PFSK-1 (cell line): ENCODE data around the gene NAP1L1.

ENCODE experiments used
- FOXP2 ChIP-seq: optimal IDR thresholded peaks from 2 replicates; pipeline ENCODE3; 2011; ENCODE audit warnings: borderline replicate concordance, control low read depth, inconsistent platforms; ENCODE audit not compliant: insufficient read depth; ENCODE audit errors: extremely low read length, extremely low read depth
- POLR2AphosphoS5 ChIP-seq: IDR thresholded peaks from 2 replicates; pipeline ENCODE4 v1.6.1; 2012; ENCODE audit warnings: low read depth, mild to moderate bottlenecking, control low read depth, low read length, moderate library complexity
- REST ChIP-seq, 2 experiments: IDR thresholded peaks; 2 replicates each; pipeline versions ENCODE4 v1.6.1 to v1.8.0; 2011 to 2012; ENCODE audit warnings: low read depth in 2 of 2, low read length in 2 of 2, control low read depth in 1 of 2, inconsistent platforms in 1 of 2, mild to moderate bottlenecking in 1 of 2, moderate library complexity in 1 of 2; ENCODE audit not compliant: insufficient read depth in 1 of 2
- SIN3A ChIP-seq: IDR thresholded peaks from 2 replicates; pipeline ENCODE4 v1.6.1; 2012; ENCODE audit warnings: mild to moderate bottlenecking, low read length, moderate library complexity, borderline replicate concordance; ENCODE audit not compliant: insufficient read depth
- TAF1 ChIP-seq: IDR thresholded peaks from 2 replicates; pipeline ENCODE4 v1.6.1; 2012; ENCODE audit warnings: low read length, control low read depth, borderline replicate concordance; ENCODE audit not compliant: insufficient read depth

GRCh38 chr12:76074701-76075336 lies 9.7 kb downstream of the NAP1L1 start:
- TF ChIP-seq TAF1 = no peak
- TF ChIP-seq SIN3A = no peak
- TF ChIP-seq FOXP2 = no peak
- TF ChIP-seq POLR2AphosphoS5 = no peak
- TF ChIP-seq REST (IDR thresholded peaks at IDR 0.05; ENCODE audit: insufficient read depth in 1 of 2, low read depth in 2 of 2, low read length in 2 of 2) = no peak
